ENCODE results near the gene TBXAS1.

Gene TBXAS1

GRCh38 chr7:139829025-139829774, at the start of gene TBXAS1:
Gene TBXAS1, plus strand, starts transcription at chr7:139829264. Its CDS starts 127 bp downstream, at chr7:139829391.
- TF ChIP-seq, protein P1, sequence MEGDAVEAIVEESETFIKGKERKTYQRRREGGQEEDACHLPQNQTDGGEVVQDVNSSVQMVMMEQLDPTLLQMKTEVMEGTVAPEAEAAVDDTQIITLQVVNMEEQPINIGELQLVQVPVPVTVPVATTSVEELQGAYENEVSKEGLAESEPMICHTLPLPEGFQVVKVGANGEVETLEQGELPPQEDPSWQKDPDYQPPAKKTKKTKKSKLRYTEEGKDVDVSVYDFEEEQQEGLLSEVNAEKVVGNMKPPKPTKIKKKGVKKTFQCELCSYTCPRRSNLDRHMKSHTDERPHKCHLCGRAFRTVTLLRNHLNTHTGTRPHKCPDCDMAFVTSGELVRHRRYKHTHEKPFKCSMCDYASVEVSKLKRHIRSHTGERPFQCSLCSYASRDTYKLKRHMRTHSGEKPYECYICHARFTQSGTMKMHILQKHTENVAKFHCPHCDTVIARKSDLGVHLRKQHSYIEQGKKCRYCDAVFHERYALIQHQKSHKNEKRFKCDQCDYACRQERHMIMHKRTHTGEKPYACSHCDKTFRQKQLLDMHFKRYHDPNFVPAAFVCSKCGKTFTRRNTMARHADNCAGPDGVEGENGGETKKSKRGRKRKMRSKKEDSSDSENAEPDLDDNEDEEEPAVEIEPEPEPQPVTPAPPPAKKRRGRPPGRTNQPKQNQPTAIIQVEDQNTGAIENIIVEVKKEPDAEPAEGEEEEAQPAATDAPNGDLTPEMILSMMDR (IDR thresholded peaks at IDR 0.05; ENCODE audit: extremely low read depth, missing control alignments): no peak
- DNase-seq (ENCODE audit: low spot score): peak; percentile 20

DNA sequence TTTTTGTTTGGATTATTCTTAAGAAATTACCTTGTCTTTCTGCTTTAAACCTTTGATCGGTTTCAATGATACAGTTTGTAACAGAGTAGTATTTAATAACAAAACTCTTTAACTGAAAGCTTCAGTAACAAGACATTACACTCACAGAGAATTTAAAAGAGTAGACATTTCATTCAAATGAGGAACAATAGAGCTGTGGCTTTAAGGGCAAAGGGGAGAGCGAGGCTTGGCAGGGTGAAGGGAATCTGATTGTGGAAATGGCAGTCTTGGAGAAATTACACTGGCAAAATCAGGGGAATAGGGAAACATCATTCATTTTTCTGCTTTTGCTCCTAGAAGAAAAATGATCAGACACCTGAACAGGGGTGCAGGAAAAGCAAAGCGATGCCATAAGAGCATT, 46.1 kb upstream of the TBXAS1 start:
- TF ChIP-seq, protein P1 (IDR thresholded peaks at IDR 0.05; ENCODE audit: extremely low read depth, missing control alignments): no peak
- no peak for DNase-seq (ENCODE audit: low spot score)

GRCh38 chr7:139783647-139784385, 45.2 kb upstream of the TBXAS1 start:
- TF ChIP-seq, protein P1 (IDR thresholded peaks at IDR 0.05; ENCODE audit: extremely low read depth, missing control alignments): no peak
- no peak for DNase-seq (ENCODE audit: low spot score)

DNA sequence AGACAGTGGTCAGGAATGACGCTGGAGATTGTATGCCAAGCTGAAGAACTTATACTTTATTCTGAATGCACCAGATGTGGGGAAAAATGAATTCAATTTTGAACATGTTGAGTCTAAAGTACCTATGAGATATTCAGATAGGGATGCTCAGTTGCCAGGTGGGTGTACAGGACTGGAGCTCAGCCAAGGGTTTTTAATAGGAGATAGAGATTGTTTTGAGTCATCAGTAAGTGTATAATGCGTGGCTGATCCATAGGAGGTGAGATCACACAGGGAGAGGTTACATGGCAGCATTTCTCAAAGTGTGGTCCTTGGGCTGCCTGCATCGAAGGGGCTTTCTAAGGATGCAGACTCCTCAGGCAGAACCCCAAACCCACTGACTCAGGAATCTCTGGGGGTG, 44.4 kb upstream of the TBXAS1 start:
- TF ChIP-seq, protein P1 (IDR thresholded peaks at IDR 0.05; ENCODE audit: extremely low read depth, missing control alignments): no peak
- no peak for DNase-seq (ENCODE audit: low spot score)

- TF ChIP-seq, protein P1 (IDR thresholded peaks at IDR 0.05; ENCODE audit: extremely low read depth, missing control alignments): no peak
- DNase-seq (ENCODE audit: low spot score): no peak
Observed at GRCh38 chr7:139791316-139791715, 37.7 kb upstream of the TBXAS1 start.

- TF ChIP-seq, protein P1 (IDR thresholded peaks at IDR 0.05; ENCODE audit: extremely low read depth, missing control alignments): no peak
- no peak for DNase-seq (ENCODE audit: low spot score)
Observed at GRCh38 chr7:139797607-139798006, 31.5 kb upstream of the TBXAS1 start.

GRCh38 chr7:139798221-139798620, 30.8 kb upstream of the TBXAS1 start:
- peak; percentile 48 for DNase-seq (ENCODE audit: low spot score)
- TF ChIP-seq, protein P1 (IDR thresholded peaks at IDR 0.05; ENCODE audit: extremely low read depth, missing control alignments): no peak
